ENCODE measurements around the gene KIR3DL2.

DNA sequence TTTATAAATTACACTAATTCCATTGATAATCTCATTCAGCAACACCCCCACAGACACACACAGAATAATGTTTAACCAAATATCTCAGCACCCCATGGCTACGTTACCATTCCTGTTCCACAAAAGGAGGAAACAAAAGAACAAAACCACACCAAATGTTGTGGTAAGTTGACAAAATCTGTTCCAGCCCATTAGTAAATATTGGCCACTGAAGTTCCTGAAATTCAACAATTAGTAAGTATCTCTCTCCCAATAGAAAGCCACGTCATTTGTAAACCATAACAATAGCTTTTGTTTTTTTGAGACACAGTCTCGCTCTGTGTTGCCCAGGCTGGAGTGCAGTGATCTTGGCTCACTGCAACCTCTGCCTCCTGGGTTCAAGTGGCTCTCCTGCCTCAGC lies 21.5 kb downstream of the KIR3DL2 start:
- TF ChIP-seq RAD21 (conservative IDR thresholded peaks at IDR 0.05): no peak
- TF ChIP-seq, protein P1, sequence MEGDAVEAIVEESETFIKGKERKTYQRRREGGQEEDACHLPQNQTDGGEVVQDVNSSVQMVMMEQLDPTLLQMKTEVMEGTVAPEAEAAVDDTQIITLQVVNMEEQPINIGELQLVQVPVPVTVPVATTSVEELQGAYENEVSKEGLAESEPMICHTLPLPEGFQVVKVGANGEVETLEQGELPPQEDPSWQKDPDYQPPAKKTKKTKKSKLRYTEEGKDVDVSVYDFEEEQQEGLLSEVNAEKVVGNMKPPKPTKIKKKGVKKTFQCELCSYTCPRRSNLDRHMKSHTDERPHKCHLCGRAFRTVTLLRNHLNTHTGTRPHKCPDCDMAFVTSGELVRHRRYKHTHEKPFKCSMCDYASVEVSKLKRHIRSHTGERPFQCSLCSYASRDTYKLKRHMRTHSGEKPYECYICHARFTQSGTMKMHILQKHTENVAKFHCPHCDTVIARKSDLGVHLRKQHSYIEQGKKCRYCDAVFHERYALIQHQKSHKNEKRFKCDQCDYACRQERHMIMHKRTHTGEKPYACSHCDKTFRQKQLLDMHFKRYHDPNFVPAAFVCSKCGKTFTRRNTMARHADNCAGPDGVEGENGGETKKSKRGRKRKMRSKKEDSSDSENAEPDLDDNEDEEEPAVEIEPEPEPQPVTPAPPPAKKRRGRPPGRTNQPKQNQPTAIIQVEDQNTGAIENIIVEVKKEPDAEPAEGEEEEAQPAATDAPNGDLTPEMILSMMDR (IDR thresholded peaks at IDR 0.05; ENCODE audit: poor library complexity, severe bottlenecking): no peak
- no peak for TF ChIP-seq POLR2AphosphoS5 (IDR thresholded peaks at IDR 0.05)
- TF ChIP-seq, protein P2, sequence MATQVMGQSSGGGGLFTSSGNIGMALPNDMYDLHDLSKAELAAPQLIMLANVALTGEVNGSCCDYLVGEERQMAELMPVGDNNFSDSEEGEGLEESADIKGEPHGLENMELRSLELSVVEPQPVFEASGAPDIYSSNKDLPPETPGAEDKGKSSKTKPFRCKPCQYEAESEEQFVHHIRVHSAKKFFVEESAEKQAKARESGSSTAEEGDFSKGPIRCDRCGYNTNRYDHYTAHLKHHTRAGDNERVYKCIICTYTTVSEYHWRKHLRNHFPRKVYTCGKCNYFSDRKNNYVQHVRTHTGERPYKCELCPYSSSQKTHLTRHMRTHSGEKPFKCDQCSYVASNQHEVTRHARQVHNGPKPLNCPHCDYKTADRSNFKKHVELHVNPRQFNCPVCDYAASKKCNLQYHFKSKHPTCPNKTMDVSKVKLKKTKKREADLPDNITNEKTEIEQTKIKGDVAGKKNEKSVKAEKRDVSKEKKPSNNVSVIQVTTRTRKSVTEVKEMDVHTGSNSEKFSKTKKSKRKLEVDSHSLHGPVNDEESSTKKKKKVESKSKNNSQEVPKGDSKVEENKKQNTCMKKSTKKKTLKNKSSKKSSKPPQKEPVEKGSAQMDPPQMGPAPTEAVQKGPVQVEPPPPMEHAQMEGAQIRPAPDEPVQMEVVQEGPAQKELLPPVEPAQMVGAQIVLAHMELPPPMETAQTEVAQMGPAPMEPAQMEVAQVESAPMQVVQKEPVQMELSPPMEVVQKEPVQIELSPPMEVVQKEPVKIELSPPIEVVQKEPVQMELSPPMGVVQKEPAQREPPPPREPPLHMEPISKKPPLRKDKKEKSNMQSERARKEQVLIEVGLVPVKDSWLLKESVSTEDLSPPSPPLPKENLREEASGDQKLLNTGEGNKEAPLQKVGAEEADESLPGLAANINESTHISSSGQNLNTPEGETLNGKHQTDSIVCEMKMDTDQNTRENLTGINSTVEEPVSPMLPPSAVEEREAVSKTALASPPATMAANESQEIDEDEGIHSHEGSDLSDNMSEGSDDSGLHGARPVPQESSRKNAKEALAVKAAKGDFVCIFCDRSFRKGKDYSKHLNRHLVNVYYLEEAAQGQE (IDR thresholded peaks at IDR 0.05; ENCODE audit: borderline replicate concordance): no peak
- no peak for TF ChIP-seq EZH2 (IDR thresholded peaks at IDR 0.05; ENCODE audit: borderline replicate concordance, insufficient read depth, low read length, poor library complexity, severe bottlenecking)

All from neural cell (in vitro differentiated cells).